ENCODE results near the gene MAIP1. TPM values are rescaled to one million over a fixed set of nuclear protein-coding genes. Genes with fewer than 3 reads are reported as not detected.
A peak's percentile ranks its signal among the peaks of the same experiment; 100 is the strongest.

Gene MAIP1
- polyA plus RNA-seq, 4 donors, result 22.4 to 49.9 (median 27.2) TPM

GRCh38 chr2:199985625-199986207, 30.3 kb downstream of the MAIP1 start:
- no peaks in the 10 kb centered on the region for H3K9me3 ChIP-seq (ENCODE audit: control insufficient read depth in 2 of 2, insufficient read depth in 1 of 2, low read depth in 1 of 2, low read length in 1 of 2)
- no peak overlapping the region for H3K27ac ChIP-seq (ENCODE audit: low read depth in 1 of 3, low read length in 2 of 3)
- no peaks in the 10 kb centered on the region for H3K27me3 ChIP-seq (ENCODE audit: control insufficient read depth in 3 of 3, insufficient read depth in 3 of 3, low read length in 3 of 3)
- peak; percentile 86 to 88 for DNase-seq
- H3K36me3 ChIP-seq (ENCODE audit: control insufficient read depth in 3 of 3, insufficient read depth in 2 of 3, low read depth in 1 of 3, low read length in 3 of 3), result no peaks in the 10 kb centered on the region
- H3K4me3 ChIP-seq (ENCODE audit: low read depth in 1 of 3, low read length in 3 of 3), result no peak overlapping the region
- 52 to 60% (median 59%) methylated on average over 6 of the region's 6 CpGs for WGBS, 3 donors
- peaks cover 0 to 15% (median 0%) of the 10 kb centered on the region in 3 donors for H3K4me1 ChIP-seq (ENCODE audit: control insufficient read depth in 3 of 3, insufficient read depth in 2 of 3, low read depth in 1 of 3, low read length in 2 of 3)
- FAIRE-seq, result no peak

GRCh38 chr2:199987586-199987985, 32.2 kb downstream of the MAIP1 start:
- no peaks in the 10 kb centered on the region for H3K27me3 ChIP-seq (ENCODE audit: control insufficient read depth in 3 of 3, insufficient read depth in 3 of 3, low read length in 3 of 3)

GRCh38 chr2:199988151-199988550, 32.8 kb downstream of the MAIP1 start:
- H3K4me1 ChIP-seq (ENCODE audit: control insufficient read depth in 3 of 3, insufficient read depth in 2 of 3, low read depth in 1 of 3, low read length in 2 of 3), result peaks cover 0 to 15% (median 0%) of the 10 kb centered on the region in 3 donors
- H3K9me3 ChIP-seq (ENCODE audit: control insufficient read depth in 2 of 2, insufficient read depth in 1 of 2, low read depth in 1 of 2, low read length in 1 of 2), result no peaks in the 10 kb centered on the region
- H3K27me3 ChIP-seq (ENCODE audit: control insufficient read depth in 3 of 3, insufficient read depth in 3 of 3, low read length in 3 of 3), result no peaks in the 10 kb centered on the region
- no peaks in the 10 kb centered on the region for H3K36me3 ChIP-seq (ENCODE audit: control insufficient read depth in 3 of 3, insufficient read depth in 2 of 3, low read depth in 1 of 3, low read length in 3 of 3)
- no peak for FAIRE-seq
- no peak overlapping the region for H3K27ac ChIP-seq (ENCODE audit: low read depth in 1 of 3, low read length in 2 of 3)
- DNase-seq, result no peak
- no peak overlapping the region for H3K4me3 ChIP-seq (ENCODE audit: low read depth in 1 of 3, low read length in 3 of 3)
- 47 to 81% (median 69%) methylated on average over 7 of the region's 7 CpGs for WGBS, 3 donors

More at GRCh38 chr2:199987586-199987985, 32.2 kb downstream of the MAIP1 start:
- DNase-seq (peak in 1 of 2 donors; percentile 16), FAIRE-seq (no peak)
- Histone ChIP-seq H3K27ac (ENCODE audit: low read depth in 1 of 3, low read length in 2 of 3) (peak overlapping the region in 1 of 3 donors; percentile 3), H3K4me1 (ENCODE audit: control insufficient read depth in 3 of 3, insufficient read depth in 2 of 3, low read depth in 1 of 3, low read length in 2 of 3) (peaks cover 0 to 15% (median 0%) of the 10 kb centered on the region in 3 donors), H3K9me3 (ENCODE audit: control insufficient read depth in 2 of 2, insufficient read depth in 1 of 2, low read depth in 1 of 2, low read length in 1 of 2) (no peaks in the 10 kb centered on the region), H3K36me3 (ENCODE audit: control insufficient read depth in 3 of 3, insufficient read depth in 2 of 3, low read depth in 1 of 3, low read length in 3 of 3) (no peaks in the 10 kb centered on the region), H3K4me3 (ENCODE audit: low read depth in 1 of 3, low read length in 3 of 3) (no peak overlapping the region)
- 84 to 90% (median 87%) methylated on average over 2 of the region's 2 CpGs for WGBS, 3 donors

GRCh38 chr2:199989822-199990221, 34.4 kb downstream of the MAIP1 start:
- Histone ChIP-seq H3K9me3 (ENCODE audit: control insufficient read depth in 2 of 2, insufficient read depth in 1 of 2, low read depth in 1 of 2, low read length in 1 of 2) (no peaks in the 10 kb centered on the region), H3K4me3 (ENCODE audit: low read depth in 1 of 3, low read length in 3 of 3) (no peak overlapping the region), H3K27me3 (ENCODE audit: control insufficient read depth in 3 of 3, insufficient read depth in 3 of 3, low read length in 3 of 3) (no peaks in the 10 kb centered on the region), H3K27ac (ENCODE audit: low read depth in 1 of 3, low read length in 2 of 3) (peak overlapping the region in 1 of 3 donors; percentile 62), H3K4me1 (ENCODE audit: control insufficient read depth in 3 of 3, insufficient read depth in 2 of 3, low read depth in 1 of 3, low read length in 2 of 3) (peaks cover 0 to 15% (median 0%) of the 10 kb centered on the region in 3 donors), H3K36me3 (ENCODE audit: control insufficient read depth in 3 of 3, insufficient read depth in 2 of 3, low read depth in 1 of 3, low read length in 3 of 3) (no peaks in the 10 kb centered on the region)
- 23 to 60% (median 55%) methylated on average over 5 of the region's 5 CpGs for WGBS, 3 donors
- DNase-seq (peak; percentile 71 to 76), FAIRE-seq (no peak)

GRCh38 chr2:199991691-199992090, 36.3 kb downstream of the MAIP1 start:
- no peaks in the 10 kb centered on the region for H3K9me3 ChIP-seq (ENCODE audit: control insufficient read depth in 2 of 2, insufficient read depth in 1 of 2, low read depth in 1 of 2, low read length in 1 of 2)
- H3K4me1 ChIP-seq (ENCODE audit: control insufficient read depth in 3 of 3, insufficient read depth in 2 of 3, low read depth in 1 of 3, low read length in 2 of 3), result peaks cover 0 to 15% (median 0%) of the 10 kb centered on the region in 3 donors
- H3K27ac ChIP-seq (ENCODE audit: low read depth in 1 of 3, low read length in 2 of 3), result no peak overlapping the region
- DNase-seq, result no peak
- no peaks in the 10 kb centered on the region for H3K36me3 ChIP-seq (ENCODE audit: control insufficient read depth in 3 of 3, insufficient read depth in 2 of 3, low read depth in 1 of 3, low read length in 3 of 3)
- 92 to 95% (median 95%) methylated on average over 2 of the region's 2 CpGs for WGBS, 3 donors
- FAIRE-seq, result no peak
- no peak overlapping the region for H3K4me3 ChIP-seq (ENCODE audit: low read depth in 1 of 3, low read length in 3 of 3)
- H3K27me3 ChIP-seq (ENCODE audit: control insufficient read depth in 3 of 3, insufficient read depth in 3 of 3, low read length in 3 of 3), result no peaks in the 10 kb centered on the region

GRCh38 chr2:199992296-199992695, 36.9 kb downstream of the MAIP1 start:
- FAIRE-seq (no peak), DNase-seq (no peak)
- H3K9me3 ChIP-seq (ENCODE audit: control insufficient read depth in 2 of 2, insufficient read depth in 1 of 2, low read depth in 1 of 2, low read length in 1 of 2), result no peaks in the 10 kb centered on the region
- no peaks in the 10 kb centered on the region for H3K36me3 ChIP-seq (ENCODE audit: control insufficient read depth in 3 of 3, insufficient read depth in 2 of 3, low read depth in 1 of 3, low read length in 3 of 3)
- 93 to 98% (median 96%) methylated on average over 3 of the region's 3 CpGs for WGBS, 3 donors
- no peaks in the 10 kb centered on the region for H3K27me3 ChIP-seq (ENCODE audit: control insufficient read depth in 3 of 3, insufficient read depth in 3 of 3, low read length in 3 of 3)
- peaks cover 0 to 15% (median 0%) of the 10 kb centered on the region in 3 donors for H3K4me1 ChIP-seq (ENCODE audit: control insufficient read depth in 3 of 3, insufficient read depth in 2 of 3, low read depth in 1 of 3, low read length in 2 of 3)
- no peak overlapping the region for H3K4me3 ChIP-seq (ENCODE audit: low read depth in 1 of 3, low read length in 3 of 3)
- no peak overlapping the region for H3K27ac ChIP-seq (ENCODE audit: low read depth in 1 of 3, low read length in 2 of 3)

GRCh38 chr2:199994371-199994770, 39.0 kb downstream of the MAIP1 start:
- 75 to 87% (median 76%) methylated on average over 3 of the region's 3 CpGs for WGBS, 3 donors
- Histone ChIP-seq H3K36me3 (ENCODE audit: control insufficient read depth in 3 of 3, insufficient read depth in 2 of 3, low read depth in 1 of 3, low read length in 3 of 3) (no peaks in the 10 kb centered on the region), H3K4me3 (ENCODE audit: low read depth in 1 of 3, low read length in 3 of 3) (no peak overlapping the region), H3K9me3 (ENCODE audit: control insufficient read depth in 2 of 2, insufficient read depth in 1 of 2, low read depth in 1 of 2, low read length in 1 of 2) (no peaks in the 10 kb centered on the region), H3K27me3 (ENCODE audit: control insufficient read depth in 3 of 3, insufficient read depth in 3 of 3, low read length in 3 of 3) (no peaks in the 10 kb centered on the region), H3K4me1 (ENCODE audit: control insufficient read depth in 3 of 3, insufficient read depth in 2 of 3, low read depth in 1 of 3, low read length in 2 of 3) (peaks cover 0 to 9% (median 0%) of the 10 kb centered on the region in 3 donors), H3K27ac (ENCODE audit: low read depth in 1 of 3, low read length in 2 of 3) (no peak overlapping the region)
- FAIRE-seq (no peak), DNase-seq (no peak)

GRCh38 chr2:199994896-199995295, 39.5 kb downstream of the MAIP1 start:
- peaks cover 0 to 5% (median 0%) of the 10 kb centered on the region in 3 donors for H3K4me1 ChIP-seq (ENCODE audit: control insufficient read depth in 3 of 3, insufficient read depth in 2 of 3, low read depth in 1 of 3, low read length in 2 of 3)
- no peak overlapping the region for H3K4me3 ChIP-seq (ENCODE audit: low read depth in 1 of 3, low read length in 3 of 3)
- FAIRE-seq, result no peak
- H3K9me3 ChIP-seq (ENCODE audit: control insufficient read depth in 2 of 2, insufficient read depth in 1 of 2, low read depth in 1 of 2, low read length in 1 of 2), result no peaks in the 10 kb centered on the region
- WGBS, 3 donors, result 79 to 82% (median 81%) methylated on average over 2 of the region's 2 CpGs
- DNase-seq, result no peak
- H3K36me3 ChIP-seq (ENCODE audit: control insufficient read depth in 3 of 3, insufficient read depth in 2 of 3, low read depth in 1 of 3, low read length in 3 of 3), result no peaks in the 10 kb centered on the region
- H3K27ac ChIP-seq (ENCODE audit: low read depth in 1 of 3, low read length in 2 of 3), result no peak overlapping the region
- no peaks in the 10 kb centered on the region for H3K27me3 ChIP-seq (ENCODE audit: control insufficient read depth in 3 of 3, insufficient read depth in 3 of 3, low read length in 3 of 3)

- no peak for DNase-seq
- Histone ChIP-seq H3K27me3 (ENCODE audit: control insufficient read depth in 3 of 3, insufficient read depth in 3 of 3, low read length in 3 of 3) (no peaks in the 10 kb centered on the region), H3K4me3 (ENCODE audit: low read depth in 1 of 3, low read length in 3 of 3) (no peak overlapping the region), H3K9me3 (ENCODE audit: control insufficient read depth in 2 of 2, insufficient read depth in 1 of 2, low read depth in 1 of 2, low read length in 1 of 2) (no peaks in the 10 kb centered on the region), H3K27ac (ENCODE audit: low read depth in 1 of 3, low read length in 2 of 3) (no peak overlapping the region), H3K4me1 (ENCODE audit: control insufficient read depth in 3 of 3, insufficient read depth in 2 of 3, low read depth in 1 of 3, low read length in 2 of 3) (no peaks in the 10 kb centered on the region), H3K36me3 (ENCODE audit: control insufficient read depth in 3 of 3, insufficient read depth in 2 of 3, low read depth in 1 of 3, low read length in 3 of 3) (no peaks in the 10 kb centered on the region)
- no peak for FAIRE-seq
- 89 to 96% (median 95%) methylated on average over 3 of the region's 3 CpGs for WGBS, 3 donors
Observed at GRCh38 chr2:199997296-199997695, 41.9 kb downstream of the MAIP1 start.
